LNCaP clone FGC (cell line): ENCODE measurements around the gene PPFIBP1.

Experiments used
- DNase-seq: peaks from one replicate; pipeline ENCODE4 v3.0.0-alpha.2; 2011; ENCODE audit warnings: low read depth
- H3K4me3 ChIP-seq: 2 replicates; pipeline ENCODE4 v1.5.1; 2011; ENCODE audit warnings: mild to moderate bottlenecking, low read depth, low read length, control low read depth
- TF ChIP-seq, protein P1 (sequence below): IDR thresholded peaks from 2 replicates; pipeline ENCODE4 v1.5.1; 2012; ENCODE audit warnings: mild to moderate bottlenecking; ENCODE audit not compliant: control insufficient read depth, insufficient read depth; ENCODE audit errors: extremely low read depth

The PPFIBP1 gene

DNA sequence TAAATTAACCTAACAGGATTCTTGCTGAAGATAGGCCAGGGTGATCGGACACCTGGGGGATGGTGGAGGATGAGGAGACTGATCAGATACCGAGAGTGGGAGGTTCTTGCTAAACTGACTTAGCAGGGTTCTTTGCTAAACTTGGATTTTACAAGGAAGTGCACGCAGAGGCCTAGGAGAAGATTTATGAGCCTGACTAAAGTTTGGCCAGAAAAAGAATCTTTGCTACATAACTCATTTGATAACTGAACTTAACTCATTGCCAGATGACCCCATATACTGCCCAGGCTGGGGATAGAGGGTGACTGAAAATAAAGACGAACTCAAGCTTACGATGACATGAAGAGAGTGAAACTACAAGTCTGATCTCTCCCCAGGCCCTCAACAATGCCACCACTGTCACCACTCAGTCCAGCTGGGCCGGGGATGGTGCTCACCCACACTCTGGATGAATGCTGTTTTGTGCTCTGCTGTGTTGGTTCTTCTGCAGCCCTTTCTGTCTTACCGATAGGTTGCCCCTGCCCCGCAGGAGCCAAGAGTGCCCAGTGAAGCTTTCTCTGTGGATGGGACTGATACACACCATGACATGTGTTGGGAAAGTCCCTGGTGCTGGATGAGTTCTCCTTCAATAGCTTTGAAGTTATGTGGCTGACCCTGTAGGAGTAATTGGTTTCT lies 29.0 kb downstream of the PPFIBP1 start:
- DNase-seq, result no peak
- H3K4me3 ChIP-seq, result no peak overlapping the region
- TF ChIP-seq, protein P1, sequence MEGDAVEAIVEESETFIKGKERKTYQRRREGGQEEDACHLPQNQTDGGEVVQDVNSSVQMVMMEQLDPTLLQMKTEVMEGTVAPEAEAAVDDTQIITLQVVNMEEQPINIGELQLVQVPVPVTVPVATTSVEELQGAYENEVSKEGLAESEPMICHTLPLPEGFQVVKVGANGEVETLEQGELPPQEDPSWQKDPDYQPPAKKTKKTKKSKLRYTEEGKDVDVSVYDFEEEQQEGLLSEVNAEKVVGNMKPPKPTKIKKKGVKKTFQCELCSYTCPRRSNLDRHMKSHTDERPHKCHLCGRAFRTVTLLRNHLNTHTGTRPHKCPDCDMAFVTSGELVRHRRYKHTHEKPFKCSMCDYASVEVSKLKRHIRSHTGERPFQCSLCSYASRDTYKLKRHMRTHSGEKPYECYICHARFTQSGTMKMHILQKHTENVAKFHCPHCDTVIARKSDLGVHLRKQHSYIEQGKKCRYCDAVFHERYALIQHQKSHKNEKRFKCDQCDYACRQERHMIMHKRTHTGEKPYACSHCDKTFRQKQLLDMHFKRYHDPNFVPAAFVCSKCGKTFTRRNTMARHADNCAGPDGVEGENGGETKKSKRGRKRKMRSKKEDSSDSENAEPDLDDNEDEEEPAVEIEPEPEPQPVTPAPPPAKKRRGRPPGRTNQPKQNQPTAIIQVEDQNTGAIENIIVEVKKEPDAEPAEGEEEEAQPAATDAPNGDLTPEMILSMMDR, result no peak

DNA sequence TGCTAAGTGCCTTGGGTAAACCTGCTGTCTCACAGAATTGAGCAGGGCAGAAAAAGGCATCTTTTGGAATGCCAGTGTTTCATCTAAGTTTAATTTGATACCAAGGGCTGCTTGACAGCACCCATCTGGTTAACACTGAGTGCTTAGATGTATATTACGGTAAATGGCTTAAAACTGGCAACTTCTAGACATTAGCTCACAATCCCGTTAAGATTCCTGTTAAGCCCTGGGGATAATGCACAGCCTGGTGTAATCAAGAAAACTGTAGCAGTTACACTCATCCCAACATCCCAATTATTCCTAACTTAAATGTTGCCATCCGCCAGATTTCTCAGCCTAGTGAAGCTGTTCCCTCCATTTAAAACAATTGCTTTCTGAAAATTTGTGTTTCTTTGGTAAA lies 29.9 kb downstream of the PPFIBP1 start:
- TF ChIP-seq, protein P1, result no peak
- DNase-seq, result no peak
- H3K4me3 ChIP-seq, result no peak overlapping the region

DNA sequence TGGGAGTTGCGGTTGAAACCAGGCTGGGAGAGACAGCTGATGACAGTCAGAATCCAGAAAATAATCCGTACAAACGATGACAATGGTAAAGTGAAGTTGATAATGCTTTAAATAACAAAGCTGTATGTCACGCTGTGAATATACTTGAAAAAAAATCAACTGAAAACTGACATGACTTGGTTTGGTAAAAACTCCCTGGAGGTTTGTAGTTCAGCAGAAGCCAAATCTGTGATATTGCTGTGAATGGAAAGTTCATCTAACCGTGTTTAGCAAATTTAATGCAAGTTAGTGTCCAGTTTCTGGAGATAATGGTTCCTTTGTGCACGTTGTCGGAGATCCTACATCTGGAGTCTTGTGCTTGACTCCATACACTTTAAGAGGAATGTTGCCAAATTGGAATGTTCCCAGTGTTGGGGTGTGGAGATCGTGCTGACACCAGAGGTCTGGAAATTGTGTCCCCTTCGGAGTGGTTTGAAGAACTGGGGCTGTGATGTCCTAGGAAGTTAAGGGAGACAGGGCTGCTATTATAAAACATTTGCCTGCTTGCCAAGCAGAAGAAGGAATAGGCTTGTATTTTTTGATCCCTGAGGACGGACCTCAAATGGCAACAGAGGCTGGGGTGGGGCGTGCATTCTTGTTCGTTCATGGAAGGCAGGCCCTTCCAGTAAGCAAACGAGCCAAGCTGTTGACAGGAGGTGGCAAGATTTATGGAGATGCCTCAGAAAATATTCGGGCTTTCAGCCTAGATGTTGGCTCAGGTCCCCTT lies 30.6 kb downstream of the PPFIBP1 start:
- H3K4me3 ChIP-seq, result no peak overlapping the region
- no peak for DNase-seq
- TF ChIP-seq, protein P1, result no peak

DNA sequence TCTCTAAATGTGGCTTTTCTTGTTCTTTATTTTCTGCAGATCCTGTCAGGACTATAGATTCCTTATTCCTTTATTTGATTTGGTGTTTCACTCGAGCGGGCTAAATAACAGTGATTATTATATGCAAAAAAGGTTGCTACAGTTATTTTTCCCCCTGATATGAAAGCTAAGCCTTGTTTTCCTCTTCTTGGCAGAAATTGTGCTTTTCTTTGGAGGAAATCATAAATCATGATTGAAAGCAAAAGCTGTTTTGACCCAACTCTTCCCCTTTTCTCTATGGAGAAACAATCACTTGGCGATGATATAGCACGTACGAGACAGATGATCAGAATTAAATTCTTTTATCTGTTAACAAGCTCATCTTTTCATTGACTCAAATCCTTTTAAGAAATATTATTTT lies 31.4 kb downstream of the PPFIBP1 start:
- DNase-seq, result no peak
- TF ChIP-seq, protein P1, result no peak
- H3K4me3 ChIP-seq, result no peak overlapping the region

DNA sequence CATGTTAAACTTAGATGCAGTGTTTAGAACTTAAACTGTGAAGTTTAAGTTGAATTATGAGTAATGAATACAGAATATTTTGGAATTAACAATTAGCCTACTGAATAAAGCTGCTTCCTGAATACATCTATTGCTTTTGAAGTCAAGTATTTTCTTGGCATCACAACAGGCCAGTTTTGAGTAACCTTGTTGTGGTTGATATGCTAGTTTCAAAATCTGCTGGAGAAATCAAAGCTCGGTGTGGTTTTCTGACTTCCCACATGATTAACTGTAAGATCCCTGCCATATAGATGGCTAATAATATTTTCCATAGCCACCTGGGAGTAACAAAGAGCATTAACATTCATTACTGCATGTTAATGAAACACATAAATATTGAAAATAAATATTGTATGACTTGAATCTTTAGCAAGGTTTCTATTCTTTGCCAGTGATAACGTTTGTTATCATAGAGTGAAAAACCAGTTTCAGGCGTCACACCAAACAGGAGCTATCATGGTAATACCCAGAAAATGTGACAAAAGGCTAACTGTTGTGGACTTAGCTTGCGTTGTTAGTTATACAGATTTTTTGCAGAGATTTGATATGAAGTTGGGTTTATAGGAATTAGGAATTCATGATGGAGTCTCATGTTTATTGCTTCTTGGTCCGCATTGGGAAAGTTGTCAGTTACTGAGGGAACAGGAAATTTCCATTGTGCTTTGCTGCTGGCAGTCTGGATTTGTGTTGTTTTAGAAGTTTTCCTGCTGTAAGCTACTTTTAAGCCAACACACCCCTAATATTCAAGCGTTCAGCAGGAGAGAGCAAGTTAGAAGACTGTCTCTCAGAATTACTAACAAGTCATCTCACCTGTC lies 32.1 kb downstream of the PPFIBP1 start:
- no peak overlapping the region for H3K4me3 ChIP-seq
- DNase-seq, result no peak
- TF ChIP-seq, protein P1, result no peak

DNA sequence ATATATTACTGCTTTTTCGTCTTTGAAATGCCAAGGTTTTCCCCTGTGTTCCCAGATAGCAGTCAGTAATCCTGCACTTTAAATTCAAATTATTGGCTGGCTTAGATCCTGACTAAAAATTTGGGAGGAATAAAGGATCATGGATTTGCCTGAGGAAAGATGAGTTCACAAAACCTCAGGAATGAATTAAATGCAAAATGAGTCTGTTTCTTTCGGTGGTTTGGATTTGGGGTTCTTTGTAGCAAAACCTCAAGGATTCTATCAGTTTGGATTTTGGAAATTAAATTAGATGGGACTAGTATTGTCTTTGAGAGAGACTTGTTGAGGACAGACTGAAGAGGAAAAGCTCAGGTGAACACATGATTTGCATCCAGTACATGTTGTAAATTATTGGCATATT lies 36.1 kb downstream of the PPFIBP1 start:
- DNase-seq, result no peak
- H3K4me3 ChIP-seq, result no peak overlapping the region
- TF ChIP-seq, protein P1, result no peak
